ENCODE measurements around the gene PEX10. TPM values are rescaled to one million over a fixed set of nuclear protein-coding genes. Genes with fewer than 3 reads are reported as not detected.
"Not testable (repeated sequence)": the region's sequence is repeated elsewhere in the genome, so short reads cannot be mapped to it uniquely, and the experiment has no call there.

Gene PEX10
- total RNA-seq, 1 experiment from 2014 or later: 21.9 TPM

DNA sequence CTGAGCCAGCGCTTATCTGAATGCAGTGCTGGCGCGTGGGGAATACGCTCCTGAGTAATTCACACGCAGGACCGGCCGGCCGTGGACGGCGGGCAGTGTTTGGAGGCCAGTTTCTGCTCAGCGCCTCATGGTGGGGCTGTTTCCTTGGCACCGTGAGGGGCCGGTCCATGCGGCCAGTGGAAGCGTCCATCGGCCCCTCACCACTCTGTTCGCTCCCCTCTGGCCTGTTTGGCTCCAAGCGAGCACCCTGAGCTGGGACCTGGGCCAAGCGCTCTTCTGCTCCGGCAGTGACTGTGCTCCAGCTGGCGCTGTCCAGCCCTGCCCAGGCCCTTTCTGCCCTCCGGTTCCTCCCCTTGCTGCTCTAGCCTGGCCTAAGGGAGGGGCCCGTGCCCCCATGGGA lies 47.4 kb upstream of the PEX10 start:
- H3K27me3 Mint-ChIP-seq (ENCODE audit: insufficient read depth, unreplicated experiment): peaks cover 11% of the 10 kb centered on the region
- TF ChIP-seq, protein P1, sequence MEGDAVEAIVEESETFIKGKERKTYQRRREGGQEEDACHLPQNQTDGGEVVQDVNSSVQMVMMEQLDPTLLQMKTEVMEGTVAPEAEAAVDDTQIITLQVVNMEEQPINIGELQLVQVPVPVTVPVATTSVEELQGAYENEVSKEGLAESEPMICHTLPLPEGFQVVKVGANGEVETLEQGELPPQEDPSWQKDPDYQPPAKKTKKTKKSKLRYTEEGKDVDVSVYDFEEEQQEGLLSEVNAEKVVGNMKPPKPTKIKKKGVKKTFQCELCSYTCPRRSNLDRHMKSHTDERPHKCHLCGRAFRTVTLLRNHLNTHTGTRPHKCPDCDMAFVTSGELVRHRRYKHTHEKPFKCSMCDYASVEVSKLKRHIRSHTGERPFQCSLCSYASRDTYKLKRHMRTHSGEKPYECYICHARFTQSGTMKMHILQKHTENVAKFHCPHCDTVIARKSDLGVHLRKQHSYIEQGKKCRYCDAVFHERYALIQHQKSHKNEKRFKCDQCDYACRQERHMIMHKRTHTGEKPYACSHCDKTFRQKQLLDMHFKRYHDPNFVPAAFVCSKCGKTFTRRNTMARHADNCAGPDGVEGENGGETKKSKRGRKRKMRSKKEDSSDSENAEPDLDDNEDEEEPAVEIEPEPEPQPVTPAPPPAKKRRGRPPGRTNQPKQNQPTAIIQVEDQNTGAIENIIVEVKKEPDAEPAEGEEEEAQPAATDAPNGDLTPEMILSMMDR (IDR thresholded peaks at IDR 0.05; ENCODE audit: insufficient read depth in 1 of 2, low read depth in 1 of 2, low read length in 1 of 2, severe bottlenecking in 1 of 2, unreplicated experiment in 1 of 2): no peak
- no peaks in the 10 kb centered on the region for H3K4me1 ChIP-seq
- no peaks in the 10 kb centered on the region for H3K9me3 Mint-ChIP-seq (ENCODE audit: unreplicated experiment)
- DNase-seq: no peak
- ChIA-PET CTCF (no interaction called here), POLR2A (no interaction called here)
- no TSS peak for BruUV-seq (replicated peaks)
- H3K4me3 ChIP-seq (ENCODE audit: low read depth, low read length): no peak overlapping the region
- no peaks in the 10 kb centered on the region for H3K9me3 ChIP-seq
- H3K27me3 ChIP-seq (replicated peaks; ENCODE audit: control insufficient read depth, insufficient read depth, low read length): no peaks in the 10 kb centered on the region
- no peak overlapping the region for H3K27ac Mint-ChIP-seq (ENCODE audit: unreplicated experiment)
- no peaks in the 10 kb centered on the region for H3K36me3 Mint-ChIP-seq (ENCODE audit: insufficient read depth, unreplicated experiment)
- H3K36me3 ChIP-seq (ENCODE audit: control insufficient read depth, insufficient read depth, low read length): no peaks in the 10 kb centered on the region
- H3K4me1 Mint-ChIP-seq (ENCODE audit: low read depth, unreplicated experiment): no peaks in the 10 kb centered on the region
- no peak overlapping the region for H3K4me3 Mint-ChIP-seq (ENCODE audit: unreplicated experiment)
- intact Hi-C loops (cut with micrococcal nuclease; ENCODE audit: unreplicated experiment): no loop called here

DNA sequence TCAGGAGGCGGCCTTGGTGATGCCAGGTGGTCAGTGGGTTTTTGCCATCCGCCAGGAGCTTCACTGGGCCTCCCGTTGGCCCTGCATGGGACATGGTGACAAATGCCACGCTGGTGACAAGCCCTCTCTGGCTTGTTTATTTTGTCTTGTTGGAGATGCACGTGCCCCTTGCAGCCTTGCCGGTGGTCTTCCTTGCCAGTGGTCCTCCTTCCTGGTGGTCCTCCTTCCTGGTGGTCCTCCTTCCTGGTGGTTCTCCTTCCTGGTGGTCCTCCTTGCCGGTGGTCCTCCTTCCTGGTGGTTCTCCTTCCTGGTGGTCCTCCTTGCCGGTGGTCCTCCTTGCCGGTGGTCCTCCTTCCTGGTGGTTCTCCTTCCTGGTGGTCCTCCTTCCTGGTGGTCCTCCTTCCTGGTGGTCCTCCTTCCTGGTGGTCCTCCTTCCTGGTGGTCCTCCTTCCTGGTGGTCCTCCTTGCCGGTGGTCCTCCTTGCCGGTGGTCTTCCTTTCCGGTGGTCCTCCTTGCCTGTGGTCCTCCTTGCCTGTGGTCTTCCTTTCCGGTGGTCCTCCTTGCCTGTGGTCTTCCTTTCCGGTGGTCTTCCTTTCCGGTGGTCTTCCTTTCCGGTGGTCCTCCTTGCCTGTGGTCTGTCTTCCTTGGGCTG lies 46.9 kb upstream of the PEX10 start:
- H3K36me3 ChIP-seq (ENCODE audit: control insufficient read depth, insufficient read depth, low read length); H3K4me3 ChIP-seq (ENCODE audit: low read depth, low read length); POLR2A ChIA-PET; intact Hi-C loops (cut with micrococcal nuclease; ENCODE audit: unreplicated experiment); DNase-seq; H3K27ac Mint-ChIP-seq (ENCODE audit: unreplicated experiment); BruUV-seq (replicated peaks); H3K4me3 Mint-ChIP-seq (ENCODE audit: unreplicated experiment); H3K4me1 ChIP-seq; H3K27me3 ChIP-seq (replicated peaks; ENCODE audit: control insufficient read depth, insufficient read depth, low read length); H3K9me3 ChIP-seq; H3K9me3 Mint-ChIP-seq (ENCODE audit: unreplicated experiment); CTCF ChIA-PET; H3K27me3 Mint-ChIP-seq (ENCODE audit: insufficient read depth, unreplicated experiment); H3K4me1 Mint-ChIP-seq (ENCODE audit: low read depth, unreplicated experiment); H3K36me3 Mint-ChIP-seq (ENCODE audit: insufficient read depth, unreplicated experiment): not testable (repeated sequence)

GRCh38 chr1:2458687-2459086 lies 46.3 kb upstream of the PEX10 start:
- DNase-seq: no peak
- Histone ChIP-seq H3K9me3 (no peaks in the 10 kb centered on the region), H3K36me3 (ENCODE audit: control insufficient read depth, insufficient read depth, low read length) (no peaks in the 10 kb centered on the region), H3K27me3 (replicated peaks; ENCODE audit: control insufficient read depth, insufficient read depth, low read length) (no peaks in the 10 kb centered on the region), H3K4me3 (ENCODE audit: low read depth, low read length) (no peak overlapping the region), H3K4me1 (no peaks in the 10 kb centered on the region)
- no peak overlapping the region for H3K4me3 Mint-ChIP-seq (ENCODE audit: unreplicated experiment)
- CTCF ChIA-PET: no interaction called here
- H3K27ac Mint-ChIP-seq (ENCODE audit: unreplicated experiment): no peak overlapping the region
- POLR2A ChIA-PET: no interaction called here
- H3K9me3 Mint-ChIP-seq (ENCODE audit: unreplicated experiment): no peaks in the 10 kb centered on the region
- no TSS peak for BruUV-seq (replicated peaks)
- no peaks in the 10 kb centered on the region for H3K36me3 Mint-ChIP-seq (ENCODE audit: insufficient read depth, unreplicated experiment)
- H3K4me1 Mint-ChIP-seq (ENCODE audit: low read depth, unreplicated experiment): no peaks in the 10 kb centered on the region
- intact Hi-C loops (cut with micrococcal nuclease; ENCODE audit: unreplicated experiment): no loop called here
- peaks cover 4% of the 10 kb centered on the region for H3K27me3 Mint-ChIP-seq (ENCODE audit: insufficient read depth, unreplicated experiment)
- TF ChIP-seq, protein P1 (IDR thresholded peaks at IDR 0.05; ENCODE audit: insufficient read depth in 1 of 2, low read depth in 1 of 2, low read length in 1 of 2, severe bottlenecking in 1 of 2, unreplicated experiment in 1 of 2): no peak

- no peak overlapping the region for H3K4me3 Mint-ChIP-seq (ENCODE audit: unreplicated experiment)
- H3K27ac Mint-ChIP-seq (ENCODE audit: unreplicated experiment): no peak overlapping the region
- TF ChIP-seq, protein P1 (IDR thresholded peaks at IDR 0.05; ENCODE audit: insufficient read depth in 1 of 2, low read depth in 1 of 2, low read length in 1 of 2, severe bottlenecking in 1 of 2, unreplicated experiment in 1 of 2): no peak
- H3K36me3 Mint-ChIP-seq (ENCODE audit: insufficient read depth, unreplicated experiment): no peaks in the 10 kb centered on the region
- no peaks in the 10 kb centered on the region for H3K9me3 ChIP-seq
- no peaks in the 10 kb centered on the region for H3K27me3 ChIP-seq (replicated peaks; ENCODE audit: control insufficient read depth, insufficient read depth, low read length)
- no peaks in the 10 kb centered on the region for H3K4me1 ChIP-seq
- intact Hi-C loops (cut with micrococcal nuclease; ENCODE audit: unreplicated experiment): no loop called here
- H3K9me3 Mint-ChIP-seq (ENCODE audit: unreplicated experiment): no peaks in the 10 kb centered on the region
- BruUV-seq (replicated peaks): no TSS peak
- no peaks in the 10 kb centered on the region for H3K36me3 ChIP-seq (ENCODE audit: control insufficient read depth, insufficient read depth, low read length)
- H3K4me3 ChIP-seq (ENCODE audit: low read depth, low read length): no peak overlapping the region
- DNase-seq: no peak
- ChIA-PET POLR2A (no interaction called here), CTCF (no interaction called here)
- no peaks in the 10 kb centered on the region for H3K27me3 Mint-ChIP-seq (ENCODE audit: insufficient read depth, unreplicated experiment)
- H3K4me1 Mint-ChIP-seq (ENCODE audit: low read depth, unreplicated experiment): no peaks in the 10 kb centered on the region
Observed at GRCh38 chr1:2457444-2457843, 45.1 kb upstream of the PEX10 start.
